SKM-1 treated with dmso at 0.1 percent for 144 hours (cell line): ENCODE data around the gene SEPHS1.
A peak's percentile ranks its signal among the peaks of the same experiment; 100 is the strongest.
"Not testable (repeated sequence)": the region's sequence is repeated elsewhere in the genome, so short reads cannot be mapped to it uniquely, and the experiment has no call there.

Source experiments
- DNase-seq: peaks from one replicate; lab custom pipeline; 2025; ENCODE audit not compliant: unreplicated experiment; lab: John Stamatoyannopoulos, UW

The SEPHS1 gene

DNA sequence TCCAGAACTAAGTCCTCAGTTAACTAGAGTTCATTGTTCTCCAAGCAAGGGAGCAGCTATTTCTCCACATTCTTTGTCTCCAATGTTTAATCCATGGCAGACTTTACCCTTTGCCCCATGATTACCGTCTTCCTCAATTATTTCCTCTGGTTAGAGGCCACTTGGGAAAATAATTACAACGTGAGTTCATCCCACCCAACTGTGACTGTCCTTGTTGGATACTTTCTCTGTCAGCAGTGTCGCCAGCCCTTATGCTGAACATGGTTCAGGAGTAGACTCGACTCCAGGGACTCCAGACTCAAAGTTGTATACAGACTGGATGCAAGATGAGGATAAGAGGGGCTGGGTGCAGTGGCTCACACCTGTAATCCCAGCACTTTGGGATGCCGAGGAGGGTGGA, 17.1 kb upstream of the SEPHS1 start:
- DNase-seq = no peak

DNA sequence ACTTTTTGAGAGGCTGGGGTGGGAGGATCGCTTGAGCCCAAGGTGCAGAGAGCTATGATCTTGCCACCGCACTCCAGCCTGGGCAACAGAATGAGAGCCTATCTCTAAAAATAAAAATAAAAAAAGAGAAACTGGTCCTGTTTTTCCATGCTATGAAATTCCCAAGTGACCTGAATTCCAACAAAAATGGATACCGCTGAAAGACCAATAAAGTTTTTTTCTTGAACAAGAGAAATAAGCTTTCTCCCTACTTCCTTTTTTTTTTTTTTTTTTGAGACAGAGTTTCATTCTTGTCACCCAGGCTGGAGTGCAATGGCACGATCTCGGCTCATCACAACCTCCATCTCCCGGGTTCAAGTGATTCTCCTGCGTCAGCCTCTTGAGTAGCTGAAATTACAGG, 12.5 kb upstream of the SEPHS1 start:
- DNase-seq = no peak

DNA sequence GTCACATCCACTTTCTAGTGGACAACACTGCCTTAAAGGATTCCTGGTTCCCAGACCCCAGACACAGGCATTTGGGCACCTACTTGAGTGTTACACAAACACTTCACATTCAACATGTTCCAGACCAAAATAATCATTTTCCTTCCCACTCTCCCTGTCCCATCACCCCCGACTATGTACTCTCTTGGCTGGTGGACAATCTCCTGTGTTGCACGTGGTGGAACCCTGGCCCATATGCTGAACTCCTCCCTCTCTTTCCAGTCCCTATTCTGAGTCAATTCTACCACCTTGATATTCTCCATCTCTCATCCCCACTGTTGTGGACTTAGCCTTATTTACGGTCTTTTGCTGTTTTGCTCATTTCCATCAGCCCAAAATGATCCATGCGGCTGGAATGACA, 8.3 kb upstream of the SEPHS1 start:
- no peak for DNase-seq

DNA sequence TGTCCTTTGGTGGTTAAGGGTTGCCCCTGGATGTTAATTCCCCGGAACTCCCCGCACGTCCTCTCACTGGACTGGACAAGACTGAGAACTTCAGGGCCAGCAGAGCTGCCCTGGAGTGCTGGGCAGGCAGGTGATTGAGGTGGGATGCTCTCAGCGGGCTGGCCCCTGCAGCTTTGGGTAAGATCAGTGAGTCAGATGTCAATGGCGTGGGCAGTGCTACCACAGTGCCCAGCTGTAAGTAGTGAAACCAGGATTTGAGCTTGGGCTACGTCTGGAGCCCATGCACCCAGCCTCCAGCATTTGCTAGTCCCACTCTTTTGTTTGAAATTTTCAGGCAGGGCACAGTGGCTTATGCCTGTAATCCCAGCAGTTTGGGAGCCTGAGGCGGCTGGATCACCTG, 6.7 kb upstream of the SEPHS1 start:
- no peak for DNase-seq

DNA sequence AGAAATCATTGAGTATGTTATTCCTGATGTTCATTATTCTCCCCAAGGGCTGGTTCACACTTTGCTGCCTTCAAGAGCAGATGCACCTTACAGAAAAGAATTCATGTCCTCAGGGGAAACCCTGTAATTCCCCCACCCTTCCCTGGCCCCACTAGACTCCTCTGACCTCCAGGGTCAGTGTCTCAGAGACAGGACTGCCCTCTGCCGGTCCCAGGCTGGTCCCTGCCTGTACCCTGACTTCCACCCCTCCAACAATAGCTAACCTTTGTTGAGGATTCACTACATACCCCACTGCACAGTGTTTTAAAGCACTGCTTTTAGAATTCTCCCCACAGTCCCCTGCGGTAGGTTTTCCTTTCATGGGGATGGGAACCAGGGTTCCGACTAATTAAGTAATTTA, 4.4 kb upstream of the SEPHS1 start:
- no peak for DNase-seq

DNA sequence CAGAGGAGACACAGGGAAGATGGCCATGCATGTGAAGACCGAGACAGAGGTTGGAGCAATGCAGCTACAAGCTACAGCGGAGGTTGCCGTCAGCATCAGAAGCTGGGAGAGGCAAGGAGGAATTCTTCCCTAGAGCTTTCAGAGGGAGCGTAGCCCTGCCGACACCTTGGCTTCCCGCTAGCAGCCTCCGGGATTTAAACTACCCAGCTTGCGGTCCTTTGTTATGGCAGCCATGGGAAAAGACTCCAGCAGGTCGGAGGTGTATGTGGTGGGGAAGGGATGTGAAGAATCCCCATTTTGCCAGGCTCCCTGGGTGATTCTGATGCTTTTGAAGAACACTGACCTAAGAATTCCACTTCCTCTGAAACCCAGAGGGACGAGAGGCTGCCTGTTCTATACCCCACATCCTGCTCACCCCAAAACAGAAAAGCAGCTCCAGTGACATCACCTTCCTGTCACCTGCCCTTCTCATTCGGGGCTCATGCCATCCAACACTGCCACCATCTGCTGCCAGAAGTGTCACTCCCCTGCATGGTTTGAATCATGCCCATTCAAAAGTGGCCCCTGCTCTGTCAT, 3.3 kb upstream of the SEPHS1 start:
- DNase-seq = no peak

DNA sequence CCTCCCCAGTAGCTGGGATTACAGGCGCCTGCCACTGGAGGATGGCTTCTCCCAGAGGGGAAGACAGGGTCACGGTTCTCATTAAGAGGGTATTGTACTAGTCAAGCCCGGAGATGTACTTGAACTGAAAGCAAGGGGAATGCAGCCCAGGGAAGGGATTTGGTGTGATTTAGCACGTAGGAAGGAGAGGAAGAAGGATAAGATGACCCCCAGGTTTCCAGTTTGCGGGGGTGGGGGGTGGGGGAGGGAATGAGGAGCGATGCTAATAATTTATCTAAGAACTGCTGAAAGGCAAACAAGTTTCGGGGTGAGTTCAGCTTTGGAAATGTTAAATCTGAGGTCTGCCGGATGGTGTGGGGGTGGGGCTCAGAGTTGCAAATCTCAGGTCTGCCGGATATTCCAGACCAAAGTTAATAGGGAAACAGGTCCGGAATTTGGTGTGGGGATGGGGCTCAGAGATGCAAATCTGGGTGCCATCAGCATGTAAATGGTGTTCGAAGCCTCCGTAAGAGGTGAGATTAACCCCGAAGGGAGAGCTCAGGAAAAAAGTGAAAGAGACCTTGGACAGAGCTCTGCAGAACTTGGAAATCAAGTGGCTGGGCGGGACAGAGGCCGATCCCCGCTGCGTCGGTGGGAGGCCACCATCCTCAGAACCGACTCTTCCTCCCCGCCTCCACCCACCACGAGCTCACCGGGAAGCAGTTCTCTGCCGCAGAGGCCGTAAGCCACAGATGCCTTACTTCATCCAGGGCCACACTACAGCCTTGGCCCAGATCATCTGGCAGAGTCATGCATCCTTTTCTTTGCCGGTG, 1.6 kb upstream of the SEPHS1 start:
- no peak for DNase-seq

DNA sequence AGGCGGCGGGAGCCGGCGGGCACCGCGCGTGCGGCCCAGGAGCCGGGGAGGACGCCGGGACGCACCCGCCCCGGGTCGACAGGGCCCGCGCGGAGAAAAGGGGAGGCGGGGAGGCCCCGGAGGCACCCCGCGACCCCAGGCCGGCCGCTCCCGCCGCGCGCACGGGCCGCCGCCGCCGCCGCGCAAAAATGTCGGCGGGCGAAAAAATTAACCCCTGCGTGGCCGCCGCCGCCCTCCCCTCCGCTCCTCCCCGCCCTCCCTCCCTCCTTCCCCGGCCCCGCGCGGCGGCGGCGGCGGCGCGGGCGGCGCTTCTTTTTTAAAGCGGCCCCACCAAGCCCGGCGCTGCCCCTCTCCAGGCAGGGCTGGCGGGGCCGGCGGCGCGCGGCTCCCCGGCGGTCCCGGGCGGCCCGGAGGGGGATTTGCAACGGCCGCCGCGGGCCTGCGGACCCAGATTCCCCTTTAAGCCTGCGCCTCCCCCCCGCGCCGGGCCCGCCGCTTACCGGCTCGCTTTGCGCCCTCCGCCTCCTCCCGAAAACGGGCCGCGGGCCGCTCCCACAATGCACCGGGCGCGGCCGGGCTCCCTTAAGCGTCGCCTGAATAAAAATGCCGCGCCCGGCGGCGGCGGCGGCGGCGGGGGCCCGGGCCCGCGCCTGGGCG, 465 bp downstream of the SEPHS1 start:
- DNase-seq = peak; percentile 27

DNA sequence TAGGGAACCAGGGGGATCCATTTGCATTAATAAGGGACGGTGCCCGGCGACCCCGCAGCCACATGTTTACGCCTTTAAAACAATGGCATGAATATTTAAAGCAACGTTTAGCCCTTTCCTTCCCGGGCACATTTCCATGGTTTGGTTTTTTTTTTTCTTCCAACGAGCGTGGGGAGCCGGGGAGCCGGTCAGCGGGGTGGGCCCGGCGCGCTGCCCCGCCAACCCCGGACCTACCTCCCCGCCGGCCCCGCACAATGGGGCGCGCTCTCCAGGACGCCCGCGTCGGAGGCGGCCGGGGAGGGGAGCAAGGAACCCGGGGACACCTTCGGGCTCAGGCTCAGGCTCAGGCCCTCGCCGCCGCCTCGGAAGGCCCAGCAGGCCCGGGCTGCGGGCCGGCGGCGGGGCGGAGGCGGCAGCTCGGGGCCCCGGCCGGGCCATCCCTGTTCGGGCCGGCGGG, 1.0 kb downstream of the SEPHS1 start:
- no peak for DNase-seq

DNA sequence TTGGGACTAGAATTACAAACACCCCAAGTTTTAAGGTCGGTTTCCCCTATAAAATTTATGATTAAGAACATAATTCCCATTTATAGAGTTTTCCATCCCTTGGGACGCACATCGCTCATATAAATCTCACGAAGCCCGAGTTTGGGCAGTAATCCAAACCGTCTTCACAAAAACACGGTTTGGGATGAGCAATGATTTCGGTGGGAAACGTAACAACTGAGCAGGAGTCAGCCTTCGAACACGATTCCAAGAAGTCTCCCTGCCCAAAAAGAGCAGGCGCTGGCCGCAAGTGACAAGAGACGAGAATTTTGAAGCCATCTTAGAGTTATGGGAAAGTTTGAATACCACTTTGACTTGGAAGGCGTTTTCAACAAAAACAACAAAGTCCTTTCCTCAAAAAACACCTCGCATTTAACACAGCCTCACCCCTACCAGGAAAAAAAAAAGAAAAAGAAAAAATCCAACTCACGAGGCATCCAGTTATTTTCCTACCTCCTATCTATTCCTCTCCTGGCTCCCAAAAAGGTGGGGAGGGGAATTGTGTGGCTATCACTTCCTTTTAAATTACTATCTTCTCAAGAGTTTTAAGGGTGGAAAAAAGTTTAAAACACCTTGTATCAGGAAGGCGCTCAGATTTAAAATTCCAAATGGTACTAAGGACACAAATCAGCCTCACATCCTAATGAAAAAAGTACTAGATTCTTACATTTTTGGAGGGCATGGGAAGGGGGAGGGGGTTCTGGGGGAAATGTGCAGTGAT, 1.6 kb downstream of the SEPHS1 start:
- DNase-seq = no peak

DNA sequence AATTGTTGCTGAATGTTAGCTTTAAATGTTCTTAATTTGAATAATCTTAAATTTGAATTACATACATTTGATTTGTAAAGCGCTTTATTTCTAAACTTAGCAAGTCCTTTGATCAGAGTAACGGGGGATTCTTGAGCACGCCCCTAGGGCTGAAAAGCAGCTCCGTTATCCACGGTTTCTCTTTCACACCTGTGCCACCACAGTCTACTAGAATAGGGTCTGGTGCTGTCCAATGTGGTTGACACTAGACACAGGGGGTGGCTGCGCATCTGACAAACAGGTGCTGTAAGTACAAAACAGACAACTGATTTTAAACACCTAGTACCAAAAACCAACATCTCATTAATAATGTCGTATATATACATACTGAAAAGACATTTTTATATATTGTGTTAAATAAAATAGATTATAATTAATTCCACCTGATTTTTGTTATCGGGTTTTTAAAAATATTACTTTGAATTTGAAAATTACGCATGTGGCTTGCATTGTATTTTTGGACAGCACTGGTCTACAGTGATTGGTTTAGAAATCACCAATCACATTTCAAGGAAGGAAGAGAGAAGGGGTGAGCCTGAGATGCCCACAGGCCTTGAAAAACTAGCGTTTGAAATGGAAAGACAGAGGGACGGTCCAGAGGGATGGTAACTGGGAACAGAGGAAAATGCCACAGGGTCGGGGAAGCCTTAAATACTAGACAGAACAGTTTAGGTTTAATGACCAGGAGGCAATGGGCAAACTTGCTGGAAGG, 7.3 kb downstream of the SEPHS1 start:
- no peak for DNase-seq

DNA sequence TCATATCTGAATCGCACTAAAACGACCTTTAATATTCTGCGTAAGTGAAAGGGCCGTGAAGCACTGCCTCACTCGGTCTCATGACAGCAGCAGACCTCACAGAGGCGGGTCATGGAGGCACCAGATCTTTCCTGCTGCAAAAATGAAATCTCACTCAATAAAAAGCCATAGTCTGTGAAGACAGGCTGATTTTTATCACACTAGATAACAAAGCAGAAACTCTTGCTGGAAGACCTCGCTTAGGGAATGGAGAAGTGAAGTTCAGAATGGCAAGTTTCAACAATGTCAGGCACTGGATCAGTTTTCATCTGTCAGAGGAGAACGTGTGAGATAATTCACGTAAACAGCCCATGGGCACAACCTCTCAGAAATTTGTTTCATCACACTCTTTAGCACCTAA, 8.0 kb downstream of the SEPHS1 start:
- no peak for DNase-seq

DNA sequence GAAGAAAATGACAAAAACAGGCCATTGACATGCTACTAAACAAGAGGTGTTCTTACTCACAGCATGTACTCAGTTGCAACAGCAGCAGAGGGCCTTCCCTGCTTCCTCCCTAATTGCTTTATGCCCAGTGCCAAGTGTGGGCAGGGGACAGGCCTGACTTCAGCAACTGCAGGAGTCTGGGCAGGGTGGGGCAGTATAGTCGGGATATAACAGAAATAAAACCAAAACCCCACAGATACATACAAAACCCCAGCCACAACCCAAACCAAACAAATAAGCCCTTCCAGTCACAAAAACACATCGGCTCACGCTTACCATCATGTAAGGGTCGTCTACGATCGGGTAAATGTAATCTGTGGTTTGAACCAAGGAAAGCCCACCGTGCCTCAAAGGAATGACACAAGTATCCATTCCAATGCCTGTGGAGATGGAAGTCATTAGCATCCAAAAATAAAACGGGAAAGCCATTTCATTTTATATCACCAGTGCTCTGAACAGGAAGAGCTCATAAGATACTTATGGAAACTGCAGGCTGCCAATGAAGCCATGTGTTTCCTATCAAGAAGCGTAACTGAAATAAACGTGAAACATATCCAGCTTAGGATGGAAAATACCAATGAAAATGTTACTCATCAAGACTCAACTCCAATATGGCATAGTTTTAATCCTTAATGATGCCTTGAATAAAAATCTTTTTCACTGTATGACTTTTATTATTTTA, 9.5 kb downstream of the SEPHS1 start:
- no peak for DNase-seq

DNA sequence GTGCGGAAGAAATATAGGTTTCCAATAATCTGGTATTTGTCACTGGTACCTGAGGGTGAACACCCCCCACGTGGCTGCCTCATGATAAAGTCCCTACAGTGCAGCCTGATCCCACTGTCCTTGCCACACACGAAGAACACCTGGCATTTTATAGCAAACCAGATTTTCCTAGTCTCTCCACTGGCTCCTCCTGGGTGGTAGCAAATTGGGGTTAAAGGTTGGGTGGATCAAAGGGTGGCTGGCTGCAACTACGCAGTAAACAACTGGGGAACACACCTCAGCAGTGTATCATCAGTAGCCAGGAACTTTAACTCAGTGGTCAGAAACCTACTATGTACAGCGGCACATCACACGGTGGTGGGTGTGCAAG, 10.3 kb downstream of the SEPHS1 start:
- no peak for DNase-seq

DNA sequence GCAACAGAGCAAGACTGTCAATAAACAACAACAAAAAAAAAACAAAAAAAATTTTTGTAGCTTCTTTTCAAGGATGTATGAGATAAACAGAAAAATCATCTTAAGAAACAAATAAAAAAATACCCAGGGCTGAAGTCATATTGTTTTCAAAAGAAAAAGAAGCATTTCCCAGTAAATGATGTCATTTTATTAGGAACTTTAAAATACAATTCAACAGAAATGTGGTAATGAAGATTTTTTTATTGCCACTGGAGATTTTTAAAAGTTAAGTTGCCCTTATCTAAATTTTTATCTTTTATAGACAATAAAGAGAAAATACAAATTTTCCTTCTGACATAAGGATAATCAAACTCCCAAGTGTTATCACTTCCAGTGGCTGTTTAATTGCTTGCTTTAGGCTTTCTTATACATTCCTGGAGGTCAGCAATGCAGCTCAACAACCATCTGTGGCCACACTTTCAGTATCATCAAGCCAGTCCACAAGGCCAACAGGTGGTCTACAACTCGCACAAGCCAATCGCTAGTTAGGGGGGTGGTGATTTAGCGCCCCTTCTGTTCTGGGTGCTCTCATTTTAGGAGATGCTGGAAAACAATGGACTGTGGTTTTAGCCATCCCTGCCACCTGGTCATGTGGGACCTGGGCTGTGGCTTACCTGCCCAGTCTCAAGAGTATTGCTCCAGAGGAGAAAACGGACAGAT, 10.8 kb downstream of the SEPHS1 start:
- no peak for DNase-seq

DNA sequence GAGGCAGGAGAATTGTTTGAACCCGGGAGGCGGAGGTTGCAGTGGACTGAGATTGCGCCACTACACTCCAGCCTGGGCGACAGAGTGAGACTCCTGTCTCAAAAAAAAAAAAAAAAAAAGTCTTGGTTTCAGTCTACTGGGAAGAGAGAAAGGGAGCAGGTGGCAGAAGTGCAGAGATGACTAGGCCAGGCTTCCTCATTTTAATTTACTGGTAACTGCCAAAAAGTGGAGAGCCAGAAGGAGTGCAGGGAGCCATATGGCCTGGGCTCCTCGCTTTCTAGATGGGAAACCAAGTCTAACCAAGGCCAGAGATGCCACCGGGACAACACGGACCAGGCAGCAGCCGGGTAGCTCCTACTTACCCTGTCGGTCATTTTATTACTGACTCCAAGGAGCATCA, 12.2 kb downstream of the SEPHS1 start:
- DNase-seq = no peak

DNA sequence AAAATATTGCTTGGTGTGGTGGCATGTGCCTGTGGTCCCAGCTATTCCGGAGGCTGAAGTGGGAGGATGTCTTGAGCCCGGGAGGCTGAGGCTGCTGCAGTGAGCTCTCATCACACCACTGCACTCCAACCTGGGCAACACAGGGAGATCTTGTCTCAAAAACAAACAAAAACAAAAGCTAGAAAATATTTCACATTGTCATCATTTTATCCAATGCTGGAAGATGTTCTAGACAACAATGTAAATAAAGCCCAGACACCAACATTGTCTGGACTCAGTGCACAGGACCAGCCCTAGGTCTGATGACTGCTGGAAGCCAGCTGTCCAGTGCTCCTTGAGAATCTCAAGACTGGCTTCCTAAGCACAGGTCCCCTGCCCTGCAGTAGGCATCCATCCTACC, 13.5 kb downstream of the SEPHS1 start:
- DNase-seq = no peak

DNA sequence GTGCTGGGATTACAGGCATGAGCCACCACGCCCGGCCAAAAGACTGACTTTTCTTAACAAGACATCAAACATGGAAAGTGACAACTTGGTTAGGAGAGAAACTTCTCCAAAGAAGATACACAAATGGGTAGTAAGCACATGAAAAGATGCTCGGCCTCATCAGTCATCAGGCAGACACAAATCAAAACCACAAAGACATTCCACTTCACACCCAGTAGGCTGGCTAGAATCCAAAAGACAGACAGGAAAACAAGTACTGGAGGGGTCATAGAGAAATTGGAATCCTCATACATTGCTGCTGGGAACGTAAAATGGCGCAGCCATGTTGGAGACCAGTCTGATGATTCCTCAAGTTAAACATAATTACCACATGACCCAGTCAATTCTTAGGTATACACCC, 16.4 kb downstream of the SEPHS1 start:
- no peak for DNase-seq

DNA sequence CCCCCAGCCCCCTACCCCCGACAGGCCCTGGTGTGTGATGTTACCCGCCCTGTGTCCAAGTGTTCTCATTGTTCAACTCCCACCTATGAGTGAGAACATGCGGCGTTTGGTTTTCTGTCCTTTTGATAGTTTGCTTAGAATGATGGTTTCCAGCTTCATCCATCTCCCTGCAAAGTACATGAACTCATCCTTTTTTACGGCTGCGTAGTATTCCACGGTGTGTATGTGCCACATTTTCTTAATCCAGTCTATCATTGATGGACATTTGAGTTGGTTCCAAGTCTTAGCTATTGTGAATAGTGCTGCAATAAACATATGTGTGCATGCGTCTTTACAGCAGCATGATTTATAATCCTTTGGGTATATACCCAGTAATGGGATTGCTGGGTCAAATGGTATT, 17.1 kb downstream of the SEPHS1 start:
- not testable (repeated sequence) for DNase-seq

DNA sequence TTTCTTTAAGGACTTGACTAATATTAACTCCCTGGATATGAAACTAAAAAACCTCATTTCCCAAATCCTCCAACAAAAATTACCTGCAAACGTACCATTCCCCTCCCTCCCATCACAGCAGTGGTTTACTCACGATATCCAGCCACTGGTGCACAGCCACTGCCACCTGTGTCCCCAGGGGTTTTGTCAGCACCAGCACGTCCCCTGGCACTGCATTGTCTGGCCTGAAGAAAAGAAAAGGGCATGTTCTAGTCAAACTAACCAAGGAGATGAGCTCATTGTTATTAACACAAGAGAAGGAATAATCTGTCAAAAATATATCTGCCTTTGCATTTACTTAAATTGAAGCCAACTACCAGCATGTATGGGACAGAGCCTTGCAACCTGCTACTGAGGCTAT, 18.5 kb downstream of the SEPHS1 start:
- no peak for DNase-seq
